ENCODE data around the gene PPIH.
"Not testable (repeated sequence)": the region's sequence is repeated elsewhere in the genome, so short reads cannot be mapped to it uniquely, and the experiment has no call there.

Gene PPIH

GRCh38 chr1:42675467-42675866 is 17.2 kb downstream of the PPIH start:
- no peak for TF ChIP-seq CTCF (IDR thresholded peaks at IDR 0.05; ENCODE audit: insufficient read depth, low read depth, low read length, missing control alignments)
- peak; percentile 47 for DNase-seq (ENCODE audit: low read depth)
- H3K4me3 ChIP-seq (ENCODE audit: low read length): no peak overlapping the region

- no peak for DNase-seq (ENCODE audit: low read depth)
Measured at GRCh38 chr1:42676534-42677087, 18.4 kb downstream of the PPIH start.

GRCh38 chr1:42679364-42679983 is 21.3 kb downstream of the PPIH start:
- peak; percentile 73 for DNase-seq (ENCODE audit: low read depth)
- TF ChIP-seq CTCF (IDR thresholded peaks at IDR 0.05; ENCODE audit: insufficient read depth, low read depth, low read length, missing control alignments): no peak
- H3K4me3 ChIP-seq (ENCODE audit: low read length): no peak overlapping the region

More at GRCh38 chr1:42676534-42677087, 18.4 kb downstream of the PPIH start:
- no peak overlapping the region for H3K4me3 ChIP-seq (ENCODE audit: low read length)
- no peak for TF ChIP-seq CTCF (IDR thresholded peaks at IDR 0.05; ENCODE audit: insufficient read depth, low read depth, low read length, missing control alignments)

- DNase-seq (ENCODE audit: low read depth): no peak
- TF ChIP-seq CTCF (IDR thresholded peaks at IDR 0.05; ENCODE audit: insufficient read depth, low read depth, low read length, missing control alignments): no peak
- no peak overlapping the region for H3K4me3 ChIP-seq (ENCODE audit: low read length)
Measured at GRCh38 chr1:42680055-42680454, 21.8 kb downstream of the PPIH start.

GRCh38 chr1:42680921-42681683 is 22.9 kb downstream of the PPIH start:
- peak overlapping the region; percentile 91 for H3K4me3 ChIP-seq (ENCODE audit: low read length)
- DNase-seq (ENCODE audit: low read depth): peak; percentile 32
- TF ChIP-seq CTCF (IDR thresholded peaks at IDR 0.05; ENCODE audit: insufficient read depth, low read depth, low read length, missing control alignments): no peak

GRCh38 chr1:42681741-42682483 is 23.7 kb downstream of the PPIH start, which contains the start of gene YBX1:
Gene YBX1, plus strand, starts transcription at chr1:42682418. Its CDS starts 148 bp downstream, at chr1:42682566.
- no peak for TF ChIP-seq CTCF (IDR thresholded peaks at IDR 0.05; ENCODE audit: insufficient read depth, low read depth, low read length, missing control alignments)
- peak within 1 kb of the TSS; percentile 91 for H3K4me3 ChIP-seq (ENCODE audit: low read length)
- DNase-seq (ENCODE audit: low read depth): peak; percentile 99

- DNase-seq (ENCODE audit: low read depth): not testable (repeated sequence)
- H3K4me3 ChIP-seq (ENCODE audit: low read length): peak overlapping the region; percentile 91
Measured at GRCh38 chr1:42682484-42682738, 24.2 kb downstream of the PPIH start.

Measured in epithelial cell of esophagus (primary cell).